Measurements from ENCODE around the gene SH2D1A. TPM values are rescaled to one million over a fixed set of nuclear protein-coding genes. Genes with fewer than 3 reads are reported as not detected.
A peak's percentile ranks its signal among the peaks of the same experiment; 100 is the strongest.

The SH2D1A gene
- total RNA-seq, 2 experiments from 2014 or later, result 26.8 to 32.5 TPM

- peak overlapping the region; percentile 84 for H3K27ac Mint-ChIP-seq
- H3K4me3 Mint-ChIP-seq, result peak overlapping the region; percentile 68
- CTCF ChIA-PET, result interaction anchor here (0.6 to 0.8 kb wide), 2 partner anchors 13 to 399 kb away, joined by 3 to 4 read pairs; no protein-coding TSS in a partner anchor
- H3K4me1 Mint-ChIP-seq, result peaks cover 53% of the 10 kb centered on the region
- DNase-seq (no peak), ATAC-seq (peak; percentile 69)
- H3K36me3 Mint-ChIP-seq (ENCODE audit: low read depth), result peaks cover 14% of the 10 kb centered on the region
- H3K27me3 Mint-ChIP-seq, result no peaks in the 10 kb centered on the region
- intact Hi-C loops (cut with DNase I, micrococcal nuclease), result loop anchor here (1.0 to 10.0 kb wide), 4 partner anchors 10 to 274 kb away; no protein-coding TSS in a partner anchor
- H3K9me3 Mint-ChIP-seq (ENCODE audit: low read depth), result no peaks in the 10 kb centered on the region
- POLR2A ChIA-PET, result no interaction called here
Measured at GRCh38 chrX:124358800-124359383, 12.5 kb downstream of the SH2D1A start.

GRCh38 chrX:124362072-124362471, 15.7 kb downstream of the SH2D1A start:
- CTCF ChIA-PET, result interaction anchor here (0.7 to 1.8 kb wide), 3 partner anchors 8 to 267 kb away, joined by 3 to 5 read pairs (median 3); no protein-coding TSS in a partner anchor

GRCh38 chrX:124362761-124363160, 16.4 kb downstream of the SH2D1A start:
- POLR2A ChIA-PET, result no interaction called here

More at GRCh38 chrX:124362072-124362471, 15.7 kb downstream of the SH2D1A start:
- DNase-seq, result peak; percentile 29
- H3K4me3 Mint-ChIP-seq, result no peak overlapping the region
- peak overlapping the region; percentile 85 for H3K27ac Mint-ChIP-seq
- H3K27me3 Mint-ChIP-seq, result no peaks in the 10 kb centered on the region
- H3K9me3 Mint-ChIP-seq (ENCODE audit: low read depth), result no peaks in the 10 kb centered on the region
- POLR2A ChIA-PET, result no interaction called here
- peaks cover 14% of the 10 kb centered on the region for H3K36me3 Mint-ChIP-seq (ENCODE audit: low read depth)
- peaks cover 49% of the 10 kb centered on the region for H3K4me1 Mint-ChIP-seq
- peak; percentile 47 for ATAC-seq
- intact Hi-C loops (cut with DNase I, micrococcal nuclease), result no loop called here

GRCh38 chrX:124369722-124370121, 23.4 kb downstream of the SH2D1A start:
- Mint-ChIP-seq H3K9me3 (ENCODE audit: low read depth) (no peaks in the 10 kb centered on the region), H3K4me1 (peaks cover 45% of the 10 kb centered on the region), H3K36me3 (ENCODE audit: low read depth) (peaks cover 40% of the 10 kb centered on the region), H3K27ac (no peak overlapping the region), H3K27me3 (no peaks in the 10 kb centered on the region), H3K4me3 (no peak overlapping the region)
- DNase-seq, result no peak
- ChIA-PET POLR2A (no interaction called here), CTCF (interaction anchor here (0.9 to 1.1 kb wide), 3 partner anchors 8 to 23 kb away, joined by 3 to 5 read pairs (median 4); partner anchors contain the start of gene SH2D1A)
- ATAC-seq, result no peak
- intact Hi-C loops (cut with DNase I, micrococcal nuclease), result no loop called here

More at GRCh38 chrX:124362761-124363160, 16.4 kb downstream of the SH2D1A start:
- Mint-ChIP-seq H3K27ac (peak overlapping the region; percentile 85), H3K36me3 (ENCODE audit: low read depth) (peaks cover 17% of the 10 kb centered on the region), H3K4me1 (peaks cover 50% of the 10 kb centered on the region), H3K9me3 (ENCODE audit: low read depth) (no peaks in the 10 kb centered on the region), H3K4me3 (peak overlapping the region; percentile 48), H3K27me3 (no peaks in the 10 kb centered on the region)
- intact Hi-C loops (cut with DNase I, micrococcal nuclease), result no loop called here
- ATAC-seq, result no peak
- no peak for DNase-seq
- CTCF ChIA-PET, result interaction anchor here (0.7 to 1.8 kb wide), 4 partner anchors 8 to 268 kb away, joined by 3 to 5 read pairs (median 3); no protein-coding TSS in a partner anchor

GRCh38 chrX:124373348-124373747, 27.0 kb downstream of the SH2D1A start:
- DNase-seq, result no peak
- Mint-ChIP-seq H3K27ac (no peak overlapping the region), H3K27me3 (no peaks in the 10 kb centered on the region), H3K4me3 (no peak overlapping the region), H3K36me3 (ENCODE audit: low read depth) (peaks cover 33% of the 10 kb centered on the region), H3K9me3 (ENCODE audit: low read depth) (no peaks in the 10 kb centered on the region), H3K4me1 (peaks cover 39% of the 10 kb centered on the region)
- intact Hi-C loops (cut with DNase I, micrococcal nuclease), result no loop called here
- ChIA-PET CTCF (interaction anchor here (0.6 kb wide), 3 partner anchors 10 to 158 kb away, joined by 3 to 4 read pairs (median 3); no protein-coding TSS in a partner anchor), POLR2A (no interaction called here)
- no peak for ATAC-seq

- ChIA-PET POLR2A (no interaction called here), CTCF (interaction anchor here (0.6 to 1.3 kb wide), 3 partner anchors 9 to 31 kb away, joined by 3 to 4 read pairs (median 3); no protein-coding TSS in a partner anchor)
- Mint-ChIP-seq H3K4me3 (no peak overlapping the region), H3K4me1 (peaks cover 36% of the 10 kb centered on the region), H3K36me3 (ENCODE audit: low read depth) (peaks cover 20% of the 10 kb centered on the region), H3K9me3 (ENCODE audit: low read depth) (no peaks in the 10 kb centered on the region), H3K27me3 (no peaks in the 10 kb centered on the region), H3K27ac (no peak overlapping the region)
- ATAC-seq, result no peak
- DNase-seq, result no peak
- intact Hi-C loops (cut with DNase I, micrococcal nuclease), result no loop called here
Measured at GRCh38 chrX:124378643-124379042, 32.3 kb downstream of the SH2D1A start.

- H3K4me3 Mint-ChIP-seq, result no peak overlapping the region
- intact Hi-C loops (cut with DNase I, micrococcal nuclease), result loop anchor here in 1 of 2 experiments (10.0 kb wide), 1 partner anchor 289 kb away; no protein-coding TSS in a partner anchor
- peaks cover 14% of the 10 kb centered on the region for H3K36me3 Mint-ChIP-seq (ENCODE audit: low read depth)
- DNase-seq (no peak), ATAC-seq (no peak)
- H3K27ac Mint-ChIP-seq, result no peak overlapping the region
- ChIA-PET POLR2A (no interaction called here), CTCF (interaction anchor here (1.2 to 1.9 kb wide), 4 partner anchors 8 to 14 kb away, joined by 3 to 7 read pairs (median 4); no protein-coding TSS in a partner anchor)
- no peaks in the 10 kb centered on the region for H3K9me3 Mint-ChIP-seq (ENCODE audit: low read depth)
- H3K4me1 Mint-ChIP-seq, result peaks cover 34% of the 10 kb centered on the region
- H3K27me3 Mint-ChIP-seq, result no peaks in the 10 kb centered on the region
Measured at GRCh38 chrX:124383354-124383753, 37.0 kb downstream of the SH2D1A start.

- Mint-ChIP-seq H3K4me3 (no peak overlapping the region), H3K4me1 (peaks cover 28% of the 10 kb centered on the region), H3K27me3 (no peaks in the 10 kb centered on the region), H3K27ac (no peak overlapping the region), H3K36me3 (ENCODE audit: low read depth) (peaks cover 5% of the 10 kb centered on the region), H3K9me3 (ENCODE audit: low read depth) (no peaks in the 10 kb centered on the region)
- intact Hi-C loops (cut with DNase I, micrococcal nuclease), result loop anchor here in 1 of 2 experiments (10.0 kb wide), 1 partner anchor 292 kb away; no protein-coding TSS in a partner anchor
- CTCF ChIA-PET, result interaction anchor here (0.8 to 2.4 kb wide), 4 partner anchors 20 to 175 kb away, joined by 3 to 11 read pairs (median 4); no protein-coding TSS in a partner anchor
- ATAC-seq (no peak), DNase-seq (no peak)
- POLR2A ChIA-PET, result no interaction called here
Measured at GRCh38 chrX:124386401-124386800, 40.0 kb downstream of the SH2D1A start.

- CTCF ChIA-PET, result interaction anchor here (0.6 to 2.4 kb wide), 4 partner anchors 12 to 177 kb away, joined by 3 to 11 read pairs (median 3); no protein-coding TSS in a partner anchor
- Mint-ChIP-seq H3K27ac (no peak overlapping the region), H3K4me1 (peaks cover 27% of the 10 kb centered on the region), H3K9me3 (ENCODE audit: low read depth) (no peaks in the 10 kb centered on the region), H3K27me3 (no peaks in the 10 kb centered on the region), H3K36me3 (ENCODE audit: low read depth) (peaks cover 6% of the 10 kb centered on the region), H3K4me3 (no peak overlapping the region)
- intact Hi-C loops (cut with DNase I, micrococcal nuclease), result loop anchor here in 1 of 2 experiments (1.0 to 10.0 kb wide), 2 partner anchors 294 to 743 kb away; no protein-coding TSS in a partner anchor
- POLR2A ChIA-PET, result no interaction called here
- DNase-seq, result peak; percentile 73
- ATAC-seq, result peak; percentile 65
Measured at GRCh38 chrX:124388562-124388961, 42.2 kb downstream of the SH2D1A start.

- DNase-seq (no peak), ATAC-seq (no peak)
- intact Hi-C loops (cut with DNase I, micrococcal nuclease), result loop anchor here (2.0 to 10.0 kb wide), 2 partner anchors 174 to 342 kb away; no protein-coding TSS in a partner anchor
- Mint-ChIP-seq H3K4me1 (peaks cover 38% of the 10 kb centered on the region), H3K4me3 (no peak overlapping the region), H3K27me3 (no peaks in the 10 kb centered on the region), H3K27ac (no peak overlapping the region), H3K36me3 (ENCODE audit: low read depth) (peaks cover 6% of the 10 kb centered on the region), H3K9me3 (ENCODE audit: low read depth) (no peaks in the 10 kb centered on the region)
- POLR2A ChIA-PET, result interaction anchor here (0.7 kb wide), 1 partner anchor 36 kb away, joined by 4 read pairs; no protein-coding TSS in a partner anchor
- CTCF ChIA-PET, result interaction anchor here (5.1 kb wide), 1 partner anchor 13 kb away, joined by 26 read pairs; no protein-coding TSS in a partner anchor
Measured at GRCh38 chrX:124392794-124393193, 46.4 kb downstream of the SH2D1A start.

- Mint-ChIP-seq H3K9me3 (ENCODE audit: low read depth) (no peaks in the 10 kb centered on the region), H3K36me3 (ENCODE audit: low read depth) (peaks cover 6% of the 10 kb centered on the region), H3K4me3 (no peak overlapping the region), H3K27ac (peak overlapping the region; percentile 49), H3K27me3 (no peaks in the 10 kb centered on the region), H3K4me1 (peaks cover 35% of the 10 kb centered on the region)
- intact Hi-C loops (cut with DNase I, micrococcal nuclease), result loop anchor here (2.0 to 10.0 kb wide), 2 partner anchors 174 to 342 kb away; no protein-coding TSS in a partner anchor
- ChIA-PET POLR2A (interaction anchor here (0.7 kb wide), 1 partner anchor 36 kb away, joined by 4 read pairs; no protein-coding TSS in a partner anchor), CTCF (interaction anchor here (0.5 to 5.1 kb wide), 3 partner anchors 12 to 737 kb away, joined by 3 to 26 read pairs (median 4); no protein-coding TSS in a partner anchor)
- DNase-seq, result no peak
- ATAC-seq, result peak; percentile 45
Measured at GRCh38 chrX:124393238-124393637, 46.9 kb downstream of the SH2D1A start.

All from activated CD4-positive, alpha-beta T cell treated with anti-CD3 and anti-CD28 coated beads for 36 hours (primary cell).